Fibroblast of skin of scalp (primary cell): ENCODE measurements around the gene HAVCR1.
A peak's percentile ranks its signal among the peaks of the same experiment; 100 is the strongest.
"Not testable (repeated sequence)": the region's sequence is repeated elsewhere in the genome, so short reads cannot be mapped to it uniquely, and the experiment has no call there.

Source experiments
- DNase-seq: peaks from one replicate; pipeline ENCODE4 v3.0.0-alpha.2; 2013

The HAVCR1 gene

GRCh38 chr5:157049605-157050004, 9.3 kb downstream of the HAVCR1 start:
- DNase-seq, result peak; percentile 1

DNA sequence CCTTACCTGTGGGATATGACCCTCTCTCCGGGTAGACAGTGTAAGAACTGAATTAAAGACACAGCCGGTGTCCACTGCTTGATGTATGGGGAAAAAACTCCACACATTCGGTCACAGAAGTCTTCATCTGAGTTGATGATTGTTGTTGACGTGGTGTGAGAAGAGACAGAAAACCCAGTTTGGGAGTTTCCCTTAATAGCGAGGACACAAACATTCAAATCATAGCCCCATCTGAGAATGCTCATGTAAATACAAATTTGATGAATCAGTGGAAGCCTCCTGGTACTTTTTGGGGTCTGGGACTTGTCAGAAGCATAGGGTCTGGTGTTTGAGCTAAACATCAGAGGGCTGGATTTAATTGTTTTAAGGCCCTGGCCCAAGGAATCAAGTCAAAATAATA, 11.0 kb downstream of the HAVCR1 start:
- DNase-seq, result no peak

GRCh38 chr5:157047016-157047415, 11.9 kb downstream of the HAVCR1 start:
- DNase-seq, result not testable (repeated sequence)

DNA sequence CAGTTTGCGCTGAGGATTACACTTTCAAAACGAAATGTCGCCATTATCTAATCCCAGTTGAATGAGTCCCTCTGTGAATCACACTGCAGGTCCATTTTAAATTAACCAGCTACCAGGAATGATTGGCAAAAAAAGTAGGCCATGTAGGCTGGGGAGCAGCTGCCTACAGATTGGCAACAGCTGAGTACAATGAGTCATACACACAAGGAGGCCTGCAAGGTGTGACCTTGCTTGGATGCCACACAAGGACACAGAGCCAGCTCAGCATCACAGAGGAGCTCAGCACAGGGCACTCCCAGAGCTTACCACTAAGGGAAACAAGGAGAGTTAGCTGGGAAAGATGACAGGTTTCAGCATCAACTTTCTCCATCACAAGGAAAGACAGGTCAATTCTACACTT, 12.9 kb downstream of the HAVCR1 start:
- no peak for DNase-seq

GRCh38 chr5:157045601-157046000, 13.3 kb downstream of the HAVCR1 start:
- no peak for DNase-seq

- DNase-seq, result no peak
Observed at GRCh38 chr5:157038568-157039187, 20.2 kb downstream of the HAVCR1 start.

DNA sequence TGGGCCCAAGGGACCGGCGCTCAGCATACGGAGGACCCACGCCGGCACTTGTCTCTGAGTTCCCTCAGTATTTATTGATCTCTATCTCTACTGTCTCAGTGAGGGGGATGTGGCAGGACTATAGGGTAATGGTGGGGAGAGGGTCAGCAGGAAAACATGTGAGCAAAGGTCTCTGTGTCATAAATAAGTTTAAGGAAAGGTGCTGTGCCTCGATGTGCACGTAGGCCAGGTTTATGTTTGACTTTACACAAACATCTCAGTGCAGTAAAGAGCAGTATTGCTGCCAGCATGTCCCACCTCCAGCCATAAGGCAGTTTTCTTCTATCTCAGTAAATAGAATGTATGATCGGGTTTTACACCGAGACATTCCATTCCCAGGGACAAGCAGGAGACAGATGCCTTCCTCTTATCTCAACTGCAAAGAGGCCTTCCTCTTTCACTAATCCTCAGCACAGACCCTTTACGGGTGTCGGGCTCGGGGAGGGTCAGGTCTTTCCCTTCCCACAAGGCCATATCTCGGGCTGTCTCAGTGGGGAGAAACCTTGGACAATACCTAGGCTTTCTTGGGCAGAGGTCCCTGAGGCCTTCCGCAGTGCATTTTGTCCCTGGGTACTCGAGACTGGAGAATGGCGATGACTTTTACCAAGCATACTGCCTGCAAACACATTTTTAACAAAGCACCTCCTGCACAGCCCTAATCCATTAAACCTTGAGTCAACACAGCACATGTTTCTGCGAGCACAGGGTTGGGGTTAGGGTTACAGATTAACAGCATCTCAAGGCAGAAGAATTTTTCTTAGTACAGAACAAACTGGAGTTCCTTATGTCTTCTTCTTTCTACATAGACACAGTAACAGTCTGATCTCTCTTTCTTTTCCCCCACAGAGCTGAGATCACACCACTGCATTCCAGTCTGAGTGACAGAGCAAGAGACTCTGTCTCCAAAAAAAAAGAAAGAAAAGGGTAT, 24.5 kb downstream of the HAVCR1 start:
- DNase-seq, result not testable (repeated sequence)

DNA sequence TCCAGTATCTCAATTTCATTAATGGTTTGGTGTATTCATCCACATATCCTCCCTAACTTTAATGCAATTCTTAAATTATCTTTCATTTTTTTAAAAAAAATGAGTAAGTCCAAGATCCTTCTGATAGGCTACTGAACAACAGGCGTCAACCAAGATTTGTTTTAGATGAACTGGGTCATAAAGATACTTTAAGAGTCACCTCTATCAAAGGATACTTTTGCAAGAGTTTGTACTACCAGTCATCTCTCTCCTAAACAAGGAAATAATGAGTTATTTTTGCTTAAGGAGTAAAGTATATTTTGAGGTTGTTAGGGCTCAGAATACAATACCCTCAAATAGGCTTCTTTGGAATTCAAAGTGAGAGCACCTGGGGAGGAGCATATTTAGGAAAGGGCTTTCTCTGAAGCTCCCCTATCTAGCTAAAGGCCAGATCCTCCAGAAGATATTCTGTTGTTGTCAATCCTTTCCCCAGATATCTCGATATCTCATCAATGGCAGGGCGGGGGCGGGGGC, 25.8 kb downstream of the HAVCR1 start:
- no peak for DNase-seq

DNA sequence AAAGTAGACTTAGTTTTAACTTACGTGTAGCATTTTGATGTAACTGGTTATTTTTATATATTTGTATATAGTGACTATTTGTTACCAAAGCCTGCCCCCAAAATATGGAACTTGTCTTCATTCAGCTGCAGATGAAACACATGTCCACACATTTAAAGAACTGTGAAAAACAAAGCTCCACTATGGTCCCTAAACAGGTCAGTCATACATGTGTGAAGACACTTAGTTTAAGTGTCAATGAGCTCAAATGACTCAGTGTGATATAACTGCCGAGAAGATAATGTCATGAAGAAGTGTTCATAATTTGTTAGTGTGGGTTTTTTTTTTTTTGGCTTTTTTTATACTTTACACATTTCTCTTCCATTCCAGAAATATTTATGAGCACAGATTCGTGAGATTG, 28.2 kb downstream of the HAVCR1 start:
- no peak for DNase-seq

- no peak for DNase-seq
Observed at GRCh38 chr5:157029457-157029856, 29.5 kb downstream of the HAVCR1 start.

- DNase-seq, result not testable (repeated sequence)
Observed at GRCh38 chr5:157027663-157028062, 31.3 kb downstream of the HAVCR1 start.

GRCh38 chr5:157026789-157027424, 32.0 kb downstream of the HAVCR1 start:
- no peak for DNase-seq

DNA sequence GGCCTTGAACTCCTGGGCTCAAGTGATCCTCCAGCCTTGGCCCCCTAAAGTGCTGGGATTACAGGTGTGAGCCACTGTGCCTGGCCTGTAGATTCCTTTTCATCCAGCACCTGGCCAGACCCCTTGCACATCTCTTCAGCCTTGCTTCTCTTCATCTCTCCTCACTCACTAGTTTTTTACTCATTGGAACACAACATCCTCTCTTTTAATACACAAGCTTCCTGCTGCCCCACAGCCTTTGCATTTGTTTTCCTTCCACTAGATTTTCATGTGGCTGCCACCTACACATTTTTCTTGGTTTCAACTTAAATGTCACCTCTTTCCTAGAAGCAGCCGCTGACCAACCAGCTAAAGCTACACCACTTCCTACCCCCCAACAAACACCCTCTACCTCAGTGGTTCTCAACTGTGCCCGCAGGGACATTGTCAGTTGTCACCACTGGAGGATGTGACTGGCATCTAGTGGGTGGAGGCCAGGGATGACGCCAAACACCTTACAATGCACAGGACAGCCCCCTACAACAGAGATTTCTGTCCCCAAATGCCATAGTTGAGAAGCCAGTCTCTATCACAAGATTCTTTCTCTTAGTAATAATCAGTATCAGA, 33.7 kb downstream of the HAVCR1 start:
- no peak for DNase-seq

- no peak for DNase-seq
Observed at GRCh38 chr5:157024208-157024959, 34.5 kb downstream of the HAVCR1 start.

GRCh38 chr5:157022024-157022423, 36.9 kb downstream of the HAVCR1 start:
- DNase-seq, result no peak

- no peak for DNase-seq
Observed at GRCh38 chr5:157020511-157021222, 38.2 kb downstream of the HAVCR1 start.

- DNase-seq, result no peak
Observed at GRCh38 chr5:157020002-157020401, 38.9 kb downstream of the HAVCR1 start.

DNA sequence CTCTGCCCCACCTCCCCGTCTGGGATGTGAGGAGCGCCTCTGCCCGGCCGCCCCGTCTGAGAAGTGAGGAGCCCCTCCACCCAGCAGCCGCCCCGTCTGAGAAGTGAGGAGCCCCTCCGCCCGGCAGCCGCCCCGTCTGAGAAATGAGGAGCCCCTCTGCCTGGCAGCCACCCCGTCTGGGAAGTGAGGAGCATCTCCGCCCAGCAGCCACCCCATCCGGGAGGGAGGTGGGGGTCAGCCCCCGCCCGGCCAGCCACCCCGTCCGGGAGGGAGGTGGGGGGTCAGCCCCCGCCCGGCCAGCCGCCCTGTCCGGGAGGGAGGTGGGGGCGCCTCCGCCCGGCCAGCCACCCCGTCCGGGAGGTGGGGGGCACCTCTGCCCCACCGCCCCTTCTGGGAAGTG, 44.8 kb downstream of the HAVCR1 start:
- not testable (repeated sequence) for DNase-seq

DNA sequence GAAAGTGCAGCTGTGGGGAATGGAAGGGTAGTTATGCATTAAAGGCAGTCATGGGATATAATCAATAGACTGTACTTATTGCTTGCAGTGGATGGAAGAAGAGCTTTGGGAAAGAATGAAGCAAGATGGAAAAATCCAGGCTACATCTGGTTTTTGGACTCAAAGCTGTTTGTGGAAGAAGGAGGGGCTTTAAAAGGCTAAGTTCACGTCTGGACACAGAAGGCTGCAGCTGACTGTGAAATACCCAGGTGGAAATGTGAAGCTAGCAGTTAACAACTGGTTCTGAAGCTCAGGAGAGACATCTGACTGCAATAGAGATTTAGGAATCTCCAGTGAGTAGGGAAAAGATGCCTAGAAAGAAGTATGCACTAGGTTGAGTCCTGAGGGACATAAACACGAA, 52.7 kb downstream of the HAVCR1 start:
- DNase-seq, result no peak

DNA sequence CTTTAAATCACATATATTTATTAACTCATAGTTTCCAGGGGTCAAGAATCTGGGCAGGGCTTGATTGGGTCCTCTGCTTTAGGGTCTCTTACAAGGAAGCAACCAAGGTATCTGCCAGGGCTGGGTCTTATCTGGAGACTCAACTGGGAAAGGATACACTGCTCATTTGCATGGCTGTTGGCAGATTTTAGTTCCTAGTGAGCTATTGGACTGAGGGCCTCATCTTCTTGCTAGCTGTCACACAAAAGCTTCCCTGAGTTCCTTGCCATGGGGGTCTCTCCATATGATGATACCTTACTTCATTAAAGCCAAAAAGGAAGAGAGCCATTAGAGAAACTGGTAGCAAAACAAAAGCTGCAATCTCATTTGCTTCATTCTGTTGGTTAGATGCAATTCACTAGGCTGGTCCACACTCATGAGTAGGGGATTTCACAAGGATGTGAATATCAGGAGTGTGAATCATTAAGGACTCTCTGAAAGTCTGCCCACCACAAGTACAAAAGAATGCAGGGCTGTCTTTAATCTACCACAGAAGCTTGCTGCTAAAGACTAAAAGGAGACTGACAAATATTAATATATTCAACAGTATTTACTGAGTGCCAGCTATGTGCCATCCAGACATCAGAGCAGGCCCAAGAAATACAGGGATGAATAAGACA, 53.9 kb downstream of the HAVCR1 start:
- peak; percentile 48 for DNase-seq

- DNase-seq, result no peak
Observed at GRCh38 chr5:156991714-156992113, 67.2 kb downstream of the HAVCR1 start.
